ENCODE data around the gene CTSO.

- TF ChIP-seq, protein P1, sequence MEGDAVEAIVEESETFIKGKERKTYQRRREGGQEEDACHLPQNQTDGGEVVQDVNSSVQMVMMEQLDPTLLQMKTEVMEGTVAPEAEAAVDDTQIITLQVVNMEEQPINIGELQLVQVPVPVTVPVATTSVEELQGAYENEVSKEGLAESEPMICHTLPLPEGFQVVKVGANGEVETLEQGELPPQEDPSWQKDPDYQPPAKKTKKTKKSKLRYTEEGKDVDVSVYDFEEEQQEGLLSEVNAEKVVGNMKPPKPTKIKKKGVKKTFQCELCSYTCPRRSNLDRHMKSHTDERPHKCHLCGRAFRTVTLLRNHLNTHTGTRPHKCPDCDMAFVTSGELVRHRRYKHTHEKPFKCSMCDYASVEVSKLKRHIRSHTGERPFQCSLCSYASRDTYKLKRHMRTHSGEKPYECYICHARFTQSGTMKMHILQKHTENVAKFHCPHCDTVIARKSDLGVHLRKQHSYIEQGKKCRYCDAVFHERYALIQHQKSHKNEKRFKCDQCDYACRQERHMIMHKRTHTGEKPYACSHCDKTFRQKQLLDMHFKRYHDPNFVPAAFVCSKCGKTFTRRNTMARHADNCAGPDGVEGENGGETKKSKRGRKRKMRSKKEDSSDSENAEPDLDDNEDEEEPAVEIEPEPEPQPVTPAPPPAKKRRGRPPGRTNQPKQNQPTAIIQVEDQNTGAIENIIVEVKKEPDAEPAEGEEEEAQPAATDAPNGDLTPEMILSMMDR (IDR thresholded peaks at IDR 0.05; ENCODE audit: low read depth, low read length, poor library complexity, severe bottlenecking) = no peak
- no peak for TF ChIP-seq EZH2phosphoT487 (IDR thresholded peaks at IDR 0.05; ENCODE audit: borderline replicate concordance, low read length)
These were observed 46.1 kb downstream of the CTSO start for GRCh38 chr4:155907556-155907955.

All from DOHH2 (cell line).